ENCODE results near the gene CHD1.
"Not testable (repeated sequence)": the region's sequence is repeated elsewhere in the genome, so short reads cannot be mapped to it uniquely, and the experiment has no call there.

CHD1 gene

GRCh38 chr5:98928873-98929709, at the start of gene CHD1:
Gene CHD1 (minus strand): TSS chr5:98929007. CDS start chr5:98926386, 2,621 bp downstream.
- DNase-seq, result peak; percentile 75

DNA sequence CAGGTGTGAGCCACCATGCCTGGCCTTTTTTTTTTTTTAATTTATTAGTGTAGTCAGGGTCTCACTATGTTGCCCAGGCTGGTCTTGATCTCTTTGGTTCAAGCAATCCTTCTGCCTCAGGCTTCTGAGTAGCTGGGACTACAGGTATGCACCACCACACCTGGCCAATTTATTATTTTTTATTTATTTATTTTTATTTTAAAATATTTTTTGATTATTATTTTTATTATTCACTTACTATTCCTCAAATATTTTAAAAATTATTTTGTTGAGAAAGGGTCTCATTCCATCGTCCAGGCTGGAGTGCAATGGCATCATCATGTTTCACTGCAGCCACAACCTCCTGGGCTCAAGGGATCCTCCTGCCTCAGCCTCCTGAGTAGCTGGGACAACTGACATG, 49.7 kb upstream of the CHD1 start:
- no peak for DNase-seq

GRCh38 chr5:98977723-98978122, 48.9 kb upstream of the CHD1 start:
- DNase-seq, result no peak

DNA sequence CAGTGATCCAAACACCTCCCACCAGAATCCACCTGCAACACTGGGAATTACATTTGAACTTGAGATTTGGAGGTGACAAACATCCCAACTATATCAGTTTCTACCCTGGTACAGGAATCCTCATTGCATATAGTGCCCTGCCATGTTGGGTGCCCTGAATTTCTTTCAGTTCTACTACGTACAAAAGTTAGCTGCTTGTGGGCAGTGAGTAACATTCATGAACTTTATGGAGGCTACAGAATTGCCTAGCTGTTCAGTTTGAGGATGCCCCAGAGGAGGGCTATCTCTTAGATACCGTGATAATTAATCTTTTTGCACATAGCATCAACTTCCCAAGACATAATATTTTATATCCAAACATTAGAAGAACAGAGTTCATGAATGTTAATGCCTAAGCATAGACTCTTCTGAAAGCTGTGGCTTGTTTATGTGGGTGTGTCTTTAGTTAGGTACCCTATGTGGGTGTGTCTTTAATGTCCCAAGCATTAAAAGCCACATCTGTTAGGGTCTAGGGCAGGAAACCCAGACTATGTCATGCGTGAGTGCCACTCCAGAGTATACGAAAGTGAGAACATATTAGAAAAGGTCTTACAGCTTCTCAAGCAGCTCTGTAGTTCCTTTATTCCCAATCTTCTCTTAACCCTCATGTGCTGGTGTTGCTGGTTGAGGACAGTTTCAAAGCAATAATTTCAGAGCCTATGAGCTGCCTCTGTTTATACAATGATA, 47.0 kb upstream of the CHD1 start:
- no peak for DNase-seq

GRCh38 chr5:98975223-98975622, 46.4 kb upstream of the CHD1 start:
- DNase-seq, result no peak

DNA sequence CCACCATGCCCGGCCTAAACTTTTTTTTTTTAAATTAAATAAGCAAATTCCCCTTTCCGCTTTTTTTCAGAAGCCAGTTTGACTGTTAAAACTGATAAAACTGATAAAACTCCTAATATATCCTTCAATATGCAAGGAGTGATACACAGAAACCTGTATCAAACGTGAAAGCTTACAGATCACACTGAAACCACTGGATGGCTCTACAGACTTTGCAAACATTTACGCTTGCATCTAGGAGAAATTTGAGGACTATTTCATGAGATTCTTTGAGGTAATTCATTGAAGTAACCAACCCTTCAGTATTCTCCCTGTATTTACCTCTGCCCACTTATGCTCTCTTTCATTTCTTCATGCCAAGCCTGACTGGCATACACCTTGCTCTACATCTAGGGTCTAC, 40.6 kb upstream of the CHD1 start:
- DNase-seq, result no peak

- no peak for DNase-seq
These were observed 39.3 kb upstream of the CHD1 start for GRCh38 chr5:98968056-98968564.

DNA sequence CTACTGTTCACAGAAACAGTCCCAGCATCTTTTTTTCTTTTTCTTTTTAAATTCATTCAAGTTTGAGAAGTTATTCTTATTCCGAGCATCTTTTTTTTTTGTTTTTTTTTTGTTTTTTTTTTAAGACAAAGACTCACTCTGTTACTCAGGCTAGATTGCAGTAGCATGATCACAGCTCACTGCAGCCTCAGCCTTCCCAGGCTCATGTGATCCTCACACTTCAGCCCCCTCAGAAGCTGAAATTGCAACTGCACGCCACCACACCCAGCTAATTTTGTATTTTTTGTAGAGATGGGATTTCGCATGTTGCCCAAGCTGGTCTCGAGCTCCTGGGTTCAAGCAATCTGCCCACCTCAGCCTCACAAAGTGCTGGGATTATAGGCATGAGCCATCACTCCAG, 36.4 kb upstream of the CHD1 start:
- DNase-seq, result no peak

- no peak for DNase-seq
These were observed 35.8 kb upstream of the CHD1 start for GRCh38 chr5:98964621-98965020.

DNA sequence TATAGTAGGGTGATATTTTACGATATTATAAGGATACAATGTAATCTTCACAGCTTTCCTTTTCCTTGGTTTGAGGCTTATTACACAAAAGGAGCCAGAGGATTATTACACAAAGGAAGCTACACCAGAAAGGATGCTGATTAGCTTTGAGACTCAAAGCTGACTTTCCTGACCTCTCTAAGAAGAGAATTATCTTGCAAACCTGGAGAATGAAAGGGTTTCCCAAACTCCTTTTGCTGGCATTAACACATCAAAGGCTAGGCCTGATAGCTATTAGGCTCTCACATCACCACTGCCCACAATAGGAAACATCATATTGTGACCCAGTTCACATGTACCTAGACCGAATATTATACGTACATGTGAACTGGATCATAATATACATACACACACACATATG, 34.2 kb upstream of the CHD1 start:
- DNase-seq, result no peak

DNA sequence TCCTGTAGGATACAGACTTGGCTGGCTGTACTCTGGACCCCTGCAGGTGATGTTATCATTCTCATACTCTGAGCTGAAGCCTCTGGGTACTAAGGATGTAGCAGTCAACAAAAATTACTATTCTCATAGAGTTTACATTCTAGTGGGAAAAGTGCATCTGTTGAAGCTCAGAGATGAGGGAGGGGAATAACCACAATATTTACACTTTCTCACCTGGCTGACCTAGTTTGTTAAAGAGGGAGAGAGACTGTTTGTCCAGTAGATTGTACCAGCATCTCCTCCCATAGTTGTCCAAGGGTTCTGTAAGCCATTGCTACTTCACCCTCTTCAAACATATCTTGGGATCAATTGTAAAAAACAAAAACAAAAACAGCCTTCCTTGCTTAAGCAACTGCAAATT, 33.8 kb upstream of the CHD1 start:
- DNase-seq, result no peak

- no peak for DNase-seq
These were observed 33.0 kb upstream of the CHD1 start for GRCh38 chr5:98961665-98962344.

GRCh38 chr5:98957307-98957706, 28.5 kb upstream of the CHD1 start:
- DNase-seq, result no peak

- DNase-seq, result not testable (repeated sequence)
These were observed 27.1 kb upstream of the CHD1 start for GRCh38 chr5:98955888-98956287.

GRCh38 chr5:98955471-98955870, 26.7 kb upstream of the CHD1 start:
- DNase-seq, result not testable (repeated sequence)

DNA sequence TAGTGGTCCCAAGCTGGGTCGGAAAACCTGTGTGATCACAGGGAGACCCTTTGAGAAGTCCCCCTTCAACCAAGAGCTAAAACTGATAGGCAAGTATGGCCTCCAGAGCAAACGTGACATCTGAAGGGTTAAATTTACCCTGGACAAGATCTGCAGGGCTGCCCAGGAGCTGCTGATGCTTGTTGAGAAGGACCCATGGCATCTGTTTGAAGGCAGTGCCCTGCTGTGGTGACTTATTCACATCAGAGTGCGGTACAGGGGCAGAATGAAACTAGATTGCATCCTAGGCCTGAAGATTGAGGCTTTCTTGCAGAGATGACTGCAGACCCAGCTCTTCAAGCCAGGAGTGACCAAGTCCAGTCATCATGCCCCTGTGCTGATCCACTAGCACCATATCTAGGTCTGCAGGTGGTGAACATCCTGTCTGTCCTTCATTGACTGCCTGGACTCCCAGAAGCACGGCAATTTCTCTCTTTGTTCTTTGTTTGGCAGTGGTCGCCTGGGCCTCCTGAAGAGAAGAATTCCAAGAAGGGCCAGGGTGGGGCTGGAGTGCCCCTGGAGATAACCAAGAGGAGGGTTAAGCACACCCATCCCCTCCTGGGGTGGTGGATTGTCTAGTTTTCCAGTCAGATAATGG, 25.7 kb upstream of the CHD1 start:
- no peak for DNase-seq

- DNase-seq, result no peak
These were observed 14.0 kb upstream of the CHD1 start for GRCh38 chr5:98942847-98943246.

GRCh38 chr5:98941131-98941883, 12.5 kb upstream of the CHD1 start:
- peak; percentile 47 for DNase-seq

DNA sequence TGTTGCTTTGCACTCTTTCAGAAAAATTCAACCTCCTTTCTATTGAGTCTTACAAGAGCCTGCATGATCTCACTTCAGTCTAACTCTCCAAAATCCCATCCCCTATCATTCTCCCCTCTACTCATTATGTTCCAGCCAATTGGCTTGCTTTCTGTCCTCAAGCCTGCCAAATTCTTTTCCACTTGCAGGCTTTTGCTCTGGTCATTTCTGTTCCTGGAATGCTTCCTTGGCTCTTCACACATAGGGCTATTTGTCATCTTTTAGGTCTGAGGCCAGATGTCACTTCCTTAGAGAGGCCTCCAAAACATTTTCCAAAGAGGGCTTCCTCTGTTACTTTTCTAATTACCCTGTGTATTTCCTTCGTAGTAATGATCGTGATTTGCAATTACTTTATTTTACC, 11.8 kb upstream of the CHD1 start:
- no peak for DNase-seq

- no peak for DNase-seq
These were observed 9.7 kb upstream of the CHD1 start for GRCh38 chr5:98938464-98938863.

DNA sequence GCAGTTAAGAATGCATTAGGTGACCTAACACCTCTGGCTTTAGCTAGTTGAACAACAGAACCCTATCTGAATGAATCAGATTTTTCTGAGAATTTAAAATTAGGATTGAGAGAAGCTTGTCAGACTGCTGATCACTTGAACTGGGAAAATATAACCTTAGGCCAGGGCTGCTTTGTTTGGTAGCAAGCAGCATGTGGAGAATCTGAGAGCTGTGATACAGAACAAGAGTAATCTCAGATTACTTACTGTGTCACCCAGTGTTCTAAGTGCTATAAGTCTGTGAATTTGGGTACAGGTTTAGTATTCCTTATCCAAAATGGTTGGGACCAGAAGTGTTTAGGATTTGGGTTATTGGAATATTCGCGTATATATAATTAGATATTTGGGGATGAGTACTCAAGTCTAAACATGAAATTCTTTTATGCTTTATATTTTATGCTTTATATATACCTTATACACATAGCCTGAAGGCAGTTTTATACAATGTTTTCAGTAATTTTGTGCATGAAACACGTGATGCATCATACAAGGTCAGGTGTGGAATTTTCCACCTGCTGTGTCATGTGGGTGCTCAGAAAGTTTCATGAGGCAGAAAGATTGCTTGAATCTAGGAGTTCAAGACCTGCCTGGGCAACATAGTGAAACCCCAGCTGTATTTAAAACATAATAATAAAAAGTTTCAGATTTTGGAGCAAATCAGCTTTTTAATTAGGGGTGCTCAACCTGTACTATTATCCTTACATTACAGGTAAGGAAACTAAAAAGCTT, 8.3 kb upstream of the CHD1 start:
- no peak for DNase-seq

- no peak for DNase-seq
These were observed 6.4 kb upstream of the CHD1 start for GRCh38 chr5:98935206-98935605.

All from NCI-H524 treated with DMSO at 0.1 percent for 48 hours (cell line).